GM19467 (cell line): ENCODE results near the gene SDR39U1.
A peak's percentile ranks its signal among the peaks of the same experiment; 100 is the strongest.

ENCODE experiments used
- ATAC-seq: cut with Tn5 transposase; IDR thresholded peaks from one replicate; pipeline ENCODE4 v1.9.1; 2021; ENCODE audit warnings: mild to moderate bottlenecking, moderate library complexity; ENCODE audit not compliant: unreplicated experiment

The SDR39U1 gene

DNA sequence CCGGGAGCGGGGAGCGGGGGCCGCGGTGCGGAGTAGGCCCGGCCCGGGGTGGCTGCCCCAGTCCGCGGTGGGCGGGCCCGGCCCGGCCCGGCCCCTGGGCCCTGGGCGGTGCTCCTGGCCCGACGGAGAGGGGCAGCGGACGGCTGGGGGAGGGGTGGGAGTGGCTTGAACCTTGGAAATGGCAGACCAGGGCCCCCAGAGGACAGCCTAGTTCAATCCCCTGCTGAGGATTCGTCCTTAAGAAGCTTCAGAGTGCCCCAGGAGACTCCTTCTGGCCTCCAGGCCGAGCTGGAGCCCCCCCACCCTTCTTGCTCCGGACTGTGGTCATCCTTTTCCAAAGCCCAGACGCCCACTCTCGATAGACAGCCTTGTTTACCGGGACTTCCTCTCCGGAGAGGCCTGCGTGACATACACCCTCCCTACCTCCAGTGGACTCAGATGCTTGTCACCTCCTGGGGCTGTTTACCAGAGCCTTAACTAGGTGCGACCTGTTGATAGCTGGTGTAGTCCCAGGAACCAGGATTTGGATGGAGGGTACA lies 12.4 kb downstream of the SDR39U1 start:
- ATAC-seq = peak; percentile 49

DNA sequence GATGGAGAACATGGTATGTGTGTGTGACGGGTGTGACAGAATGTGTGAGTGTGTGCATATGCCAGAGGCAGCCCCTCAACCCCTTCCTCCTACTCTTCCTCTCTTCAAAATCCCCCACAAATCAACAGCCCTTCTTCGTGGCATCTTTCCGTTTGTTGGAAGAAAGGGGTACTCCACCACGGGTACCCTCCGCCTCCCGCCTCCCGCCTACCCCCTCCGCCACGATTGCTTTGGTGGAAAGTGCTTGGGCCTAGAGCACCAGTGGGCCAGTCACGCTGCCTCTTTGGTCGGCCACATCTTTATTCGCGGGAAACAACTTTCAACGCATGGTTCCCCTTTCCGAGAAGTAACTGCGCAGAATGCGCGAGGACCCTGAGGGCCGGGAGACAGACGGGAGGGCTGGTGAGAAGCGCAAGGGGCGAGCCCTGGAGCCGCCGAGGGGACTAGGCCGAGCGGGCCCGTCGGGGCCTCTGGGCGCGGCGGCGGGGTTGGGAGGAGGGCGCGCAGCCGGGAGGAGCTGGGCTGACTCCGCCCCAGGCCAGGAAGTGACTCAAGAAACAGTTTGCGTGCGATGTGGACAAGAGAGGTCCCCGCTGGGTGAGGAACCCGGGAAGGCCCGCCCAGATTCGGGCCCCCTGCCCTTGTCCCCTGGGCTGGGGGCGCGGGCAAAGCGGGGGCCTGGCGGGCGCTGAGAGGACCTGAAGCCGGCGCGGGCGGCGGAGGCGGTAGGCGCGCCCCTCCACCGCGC lies 13.0 kb downstream of the SDR39U1 start, which contains the start of the genes CBLN3 and KHNYN:
Gene CBLN3, minus strand, starts transcription at position 274 of the 748 bp plus-strand sequence. CDS start 614 bp downstream, outside the sequence.
Gene KHNYN, plus strand, starts transcription at position 560 of the 748 bp plus-strand sequence. CDS start 777 bp downstream, outside the sequence.
- ATAC-seq = peak; percentile 81

DNA sequence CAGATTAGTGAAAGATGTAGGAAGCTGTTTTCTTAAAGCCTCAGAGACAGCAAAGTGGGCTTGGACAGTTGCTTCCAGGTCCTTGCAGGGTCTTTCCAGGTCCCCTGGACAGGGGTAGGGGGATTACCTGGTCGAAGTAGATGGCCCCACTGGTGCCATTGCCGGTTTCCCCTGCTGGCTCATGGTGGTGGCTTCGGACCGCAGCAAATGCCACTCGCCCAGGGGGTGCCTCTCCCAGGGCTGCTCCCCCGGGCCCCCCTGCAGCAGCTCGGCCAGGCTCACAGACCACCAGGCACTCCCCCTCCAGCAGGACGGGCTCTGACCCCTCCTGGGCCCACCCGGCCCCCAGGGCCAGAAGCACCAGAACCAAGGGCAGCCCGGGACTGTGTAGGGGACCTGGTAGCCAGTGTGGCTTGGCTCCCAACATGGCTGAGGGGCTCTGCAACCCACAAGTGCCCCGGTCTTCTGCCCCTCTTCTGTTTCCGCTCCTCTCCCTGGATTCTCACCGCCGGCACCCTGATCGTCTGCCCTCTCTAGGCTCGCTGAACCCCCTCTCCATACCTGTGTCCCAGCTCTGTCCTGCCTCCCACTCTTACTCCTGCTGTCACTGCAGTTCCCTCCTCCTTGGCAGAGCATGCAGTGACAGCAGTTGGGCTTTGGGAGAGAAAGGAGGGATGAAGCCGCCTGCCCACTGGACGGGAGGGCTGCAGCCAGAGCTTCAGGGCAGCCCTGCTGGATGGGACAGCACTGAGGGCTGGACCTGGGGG lies 13.8 kb downstream of the SDR39U1 start:
- no peak for ATAC-seq

DNA sequence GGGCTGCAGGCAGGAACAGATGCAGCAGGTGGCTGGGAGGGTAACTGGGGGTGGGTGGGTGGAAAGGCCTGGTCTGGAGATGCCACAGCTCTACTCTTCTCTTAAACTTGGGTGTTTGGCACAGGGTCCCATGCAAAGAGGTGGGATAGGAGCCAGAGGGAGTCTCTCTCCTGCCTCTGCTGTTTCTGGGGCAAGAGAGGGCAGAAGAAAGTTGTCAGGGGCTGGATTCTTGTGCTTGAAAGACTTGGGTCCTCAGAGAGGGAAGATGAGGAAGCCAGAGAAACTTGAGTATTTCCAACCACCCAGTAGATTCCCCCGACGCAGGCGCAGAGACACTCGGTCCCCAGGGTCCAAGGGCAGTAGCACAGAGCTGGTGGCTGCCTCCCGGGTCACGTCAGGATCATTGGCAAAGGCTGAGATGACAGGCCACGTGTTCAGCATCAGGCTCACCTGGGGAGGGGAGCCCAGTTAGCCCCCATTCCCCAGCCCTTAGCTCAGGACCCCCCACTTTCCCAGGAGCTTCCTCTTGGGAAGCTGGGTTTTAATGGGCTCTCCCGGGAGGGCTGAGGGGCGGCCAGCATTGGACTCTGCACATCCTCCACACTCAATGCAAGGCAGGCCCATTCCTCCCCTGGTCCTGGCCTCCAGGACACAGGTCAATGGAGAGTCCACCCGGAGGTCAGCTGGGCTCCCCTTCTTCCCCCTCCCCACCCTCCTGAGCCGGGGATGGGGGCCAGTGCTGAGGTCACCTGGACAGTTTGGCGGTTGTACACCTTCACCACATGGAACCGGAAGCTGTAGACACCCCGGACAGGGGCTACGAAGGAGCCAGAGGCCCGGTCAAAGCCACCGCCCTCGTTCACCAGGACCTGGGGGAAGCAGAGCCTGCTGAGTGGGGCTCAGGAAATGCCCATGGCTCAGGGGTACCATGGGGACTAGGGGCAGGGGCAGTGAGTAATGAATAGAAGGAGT lies 14.8 kb downstream of the SDR39U1 start:
- no peak for ATAC-seq

DNA sequence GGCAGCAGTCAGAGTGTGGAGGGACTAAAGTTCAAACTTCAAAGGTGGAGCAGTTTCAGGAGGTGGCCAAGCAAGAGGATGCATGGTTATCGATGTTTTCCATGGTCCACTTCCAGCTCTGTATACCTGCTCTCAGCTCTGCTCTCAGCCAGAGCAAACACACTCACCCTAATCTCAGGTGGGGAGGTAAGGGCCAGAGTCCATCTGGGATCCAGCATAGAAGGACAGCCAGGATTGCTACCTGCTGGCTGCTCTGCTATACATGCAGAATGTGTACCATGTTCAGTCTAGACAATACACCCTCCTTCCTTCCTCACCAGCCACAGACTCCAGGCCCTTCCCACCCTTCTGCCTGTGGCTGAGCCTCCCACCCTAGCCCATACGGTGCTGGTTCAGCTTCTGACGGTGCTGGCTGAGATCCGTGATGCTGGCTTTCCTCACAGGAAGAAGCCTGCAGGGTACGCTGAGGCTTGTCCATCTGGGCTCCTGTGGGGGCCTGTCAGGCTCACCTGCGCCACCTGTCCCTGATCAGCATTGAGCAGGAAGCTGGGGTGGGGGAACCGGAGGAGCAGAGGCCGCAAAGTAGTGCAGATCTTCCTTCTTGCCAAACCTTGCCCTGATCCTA lies 15.6 kb downstream of the SDR39U1 start:
- ATAC-seq = no peak

DNA sequence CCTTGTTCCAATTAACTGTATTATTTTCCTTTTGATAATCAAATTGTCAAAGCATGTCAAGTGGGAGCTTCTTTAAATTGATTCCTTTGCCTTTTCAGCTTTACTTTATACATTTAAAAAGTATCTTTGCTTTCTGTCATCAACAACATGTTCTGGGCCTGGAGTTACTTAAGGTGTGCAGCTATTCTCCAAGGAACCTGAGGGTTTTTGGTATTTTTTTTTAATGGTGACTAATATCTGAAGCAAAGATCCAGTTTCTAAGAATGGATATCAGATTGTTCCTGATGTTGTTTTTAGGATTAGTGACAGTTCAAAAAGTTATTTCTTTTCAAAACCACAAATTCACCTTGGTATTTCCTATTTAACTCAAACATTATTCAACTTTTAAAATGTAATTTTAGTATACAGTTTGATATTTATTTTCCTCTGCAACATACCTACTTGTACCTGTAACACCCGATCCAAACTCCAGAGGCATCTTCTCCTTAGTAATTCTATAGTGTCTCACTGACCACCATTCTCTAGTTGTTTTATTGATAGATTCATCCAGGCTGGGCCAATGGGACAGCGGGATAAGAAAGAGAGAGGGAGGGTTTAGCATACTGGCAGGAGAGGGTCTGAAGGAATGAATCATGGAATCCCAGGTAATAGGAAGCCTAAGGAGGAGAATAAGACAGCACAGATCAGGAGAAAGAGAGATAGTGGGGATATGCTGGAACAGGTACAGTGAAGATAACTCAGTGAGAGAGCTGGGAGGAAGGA lies 16.2 kb downstream of the SDR39U1 start:
- no peak for ATAC-seq

DNA sequence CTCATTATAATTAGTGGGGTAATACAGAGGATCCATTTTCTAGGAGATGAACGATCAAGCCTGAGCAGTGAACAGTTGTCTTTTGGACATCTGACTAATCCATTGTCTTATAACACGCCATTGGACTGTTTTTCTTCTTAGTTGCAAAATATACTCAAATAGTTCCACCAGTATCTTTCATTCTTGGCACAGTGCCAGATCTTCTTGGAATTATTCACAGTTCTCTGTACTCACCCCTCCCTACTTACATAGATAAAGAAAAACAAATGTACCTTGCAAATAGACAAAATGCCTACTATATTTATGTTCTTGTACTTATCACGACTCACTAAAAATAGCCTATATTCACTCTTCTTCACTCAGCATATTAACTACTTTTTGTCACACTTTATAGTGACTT lies 16.9 kb downstream of the SDR39U1 start:
- no peak for ATAC-seq

DNA sequence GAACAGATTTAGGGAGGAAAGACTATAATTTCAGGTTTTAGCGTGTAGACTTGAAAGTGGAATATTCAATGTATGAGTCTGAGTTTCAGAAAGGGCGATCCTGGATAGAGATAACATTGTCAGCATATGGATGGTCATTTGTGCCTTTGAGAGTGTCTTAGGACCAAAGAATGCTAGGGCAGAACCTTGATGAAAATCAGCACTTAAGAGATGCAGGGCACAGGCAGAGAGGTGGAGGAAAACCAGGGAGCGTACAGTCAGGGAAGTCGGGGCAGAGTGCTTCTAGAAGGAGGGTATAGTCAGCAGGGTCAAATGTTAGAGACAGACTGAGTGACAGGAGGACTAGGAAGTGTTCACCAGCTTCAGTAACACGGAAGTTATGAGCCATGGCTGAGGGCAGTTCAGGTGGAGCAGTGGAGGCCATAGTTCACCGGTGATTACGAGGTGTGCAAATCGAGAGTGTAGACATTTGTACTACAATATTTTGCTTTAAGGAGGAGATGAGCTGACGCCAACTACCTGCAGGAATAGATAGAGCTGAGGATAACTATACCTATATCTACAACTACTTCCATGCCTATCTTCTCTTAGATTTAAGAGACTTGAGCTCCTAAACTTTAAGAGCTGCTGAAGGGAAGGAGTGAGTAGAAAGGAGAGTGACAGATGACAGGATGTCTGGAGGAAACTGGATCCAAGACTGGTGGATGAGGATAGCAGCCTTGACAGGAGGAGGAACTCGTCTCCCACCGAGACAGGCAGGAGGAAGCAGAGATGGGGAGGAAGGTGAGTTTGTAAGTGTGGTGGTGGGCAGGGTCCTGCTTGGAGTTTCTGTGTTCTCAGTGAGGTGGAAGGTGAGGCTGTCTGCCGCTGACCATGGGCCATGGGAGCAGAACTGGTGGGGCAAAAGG lies 19.6 kb downstream of the SDR39U1 start:
- ATAC-seq = no peak

DNA sequence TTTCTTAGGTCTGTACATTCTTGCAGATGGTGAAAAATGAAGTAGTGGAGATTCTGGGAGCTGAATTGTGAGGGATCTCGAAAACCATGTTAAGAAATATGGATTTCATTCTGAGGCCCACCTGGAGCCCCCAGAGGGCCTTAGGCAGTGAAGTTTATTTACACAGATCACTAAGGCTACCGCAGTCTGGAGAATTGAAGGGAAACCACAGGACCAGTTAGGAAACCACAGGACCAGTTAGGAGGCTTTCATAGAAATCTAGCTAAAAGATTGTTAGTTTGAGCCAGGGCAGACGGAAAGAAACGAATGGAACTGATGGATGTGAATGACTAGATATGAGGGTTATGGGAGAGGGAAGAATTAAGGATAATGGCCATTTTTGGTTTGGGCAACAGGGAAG lies 20.3 kb downstream of the SDR39U1 start:
- ATAC-seq = no peak

DNA sequence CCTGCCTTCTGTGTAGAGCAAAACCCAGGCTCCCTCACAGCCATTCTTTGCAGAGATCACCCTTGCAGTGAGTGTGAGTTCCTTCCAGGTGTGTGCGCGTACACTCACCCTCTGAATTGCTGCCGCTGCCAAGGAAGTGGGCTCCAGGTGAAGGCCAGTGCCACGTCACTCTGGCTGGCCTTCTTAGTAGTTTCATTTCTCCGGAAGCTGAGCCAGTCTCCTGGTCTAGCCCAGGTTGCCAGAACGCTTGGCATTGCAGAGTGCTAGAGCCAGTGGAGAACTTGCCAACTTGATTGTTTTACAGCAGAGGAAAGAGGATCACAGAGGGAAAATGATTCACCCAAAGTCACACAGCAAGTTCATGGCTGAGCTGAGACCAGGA lies 24.1 kb downstream of the SDR39U1 start:
- no peak for ATAC-seq

DNA sequence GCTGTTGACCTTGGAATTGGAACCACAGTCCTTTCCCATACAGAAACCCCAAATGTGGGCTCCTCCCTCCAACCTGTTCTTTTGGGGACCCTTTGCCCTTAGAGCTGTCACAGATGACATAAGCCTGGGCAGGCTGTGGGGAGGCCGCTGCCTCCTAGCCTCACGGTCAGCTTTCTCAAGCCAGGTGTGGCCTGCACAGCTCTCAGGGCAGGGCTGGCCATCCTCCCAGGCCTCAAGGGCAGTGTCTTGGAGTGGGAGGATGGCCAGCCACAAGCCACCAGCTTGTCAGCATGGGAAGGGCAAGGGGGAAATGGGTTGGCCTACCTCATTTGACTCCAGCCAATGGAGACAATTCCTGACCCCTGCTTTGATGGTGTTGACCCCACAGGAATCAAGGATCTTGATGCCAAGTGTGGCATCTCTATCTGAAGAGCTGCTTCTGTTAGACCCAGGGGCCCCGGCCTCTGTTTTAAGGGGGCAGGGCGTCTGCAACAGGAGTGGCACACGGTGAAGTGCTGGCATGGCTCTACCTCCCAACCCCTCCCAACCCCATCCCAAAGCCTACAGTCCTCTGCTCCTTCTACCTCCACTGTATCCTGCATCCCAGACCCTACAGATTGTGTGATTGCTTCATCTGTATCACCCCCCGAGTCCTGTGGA lies 24.6 kb downstream of the SDR39U1 start:
- ATAC-seq = no peak

DNA sequence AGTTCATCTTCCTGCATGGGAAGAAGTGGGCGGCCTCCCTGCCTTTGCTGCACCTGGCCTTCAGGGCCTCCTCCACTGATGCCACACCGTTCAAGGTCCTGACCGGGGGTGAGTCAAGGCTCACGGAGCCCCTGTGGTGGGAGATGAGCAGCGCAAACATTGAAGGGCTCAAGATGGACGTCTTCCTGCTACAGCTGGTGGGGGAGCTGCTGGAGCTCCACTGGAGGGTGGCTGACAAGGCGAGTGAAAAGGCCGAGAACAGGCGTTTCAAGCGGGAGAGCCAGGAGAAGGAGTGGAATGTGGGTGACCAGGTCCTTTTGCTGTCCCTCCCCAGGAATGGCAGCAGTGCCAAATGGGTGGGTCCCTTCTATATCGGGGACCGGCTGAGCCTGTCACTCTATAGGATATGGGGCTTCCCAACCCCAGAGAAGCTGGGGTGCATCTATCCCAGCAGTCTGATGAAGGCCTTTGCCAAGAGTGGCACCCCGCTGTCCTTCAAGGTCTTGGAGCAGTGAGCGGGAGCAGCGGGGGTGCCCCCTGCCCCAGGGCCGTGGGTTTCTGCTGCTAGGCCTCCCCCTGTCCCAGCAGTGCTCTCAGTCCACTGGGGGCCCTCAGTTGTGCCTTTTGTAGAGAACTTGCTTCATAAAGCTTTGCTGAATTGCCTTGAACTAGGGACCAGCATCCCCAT lies 25.5 kb downstream of the SDR39U1 start:
- ATAC-seq = no peak

DNA sequence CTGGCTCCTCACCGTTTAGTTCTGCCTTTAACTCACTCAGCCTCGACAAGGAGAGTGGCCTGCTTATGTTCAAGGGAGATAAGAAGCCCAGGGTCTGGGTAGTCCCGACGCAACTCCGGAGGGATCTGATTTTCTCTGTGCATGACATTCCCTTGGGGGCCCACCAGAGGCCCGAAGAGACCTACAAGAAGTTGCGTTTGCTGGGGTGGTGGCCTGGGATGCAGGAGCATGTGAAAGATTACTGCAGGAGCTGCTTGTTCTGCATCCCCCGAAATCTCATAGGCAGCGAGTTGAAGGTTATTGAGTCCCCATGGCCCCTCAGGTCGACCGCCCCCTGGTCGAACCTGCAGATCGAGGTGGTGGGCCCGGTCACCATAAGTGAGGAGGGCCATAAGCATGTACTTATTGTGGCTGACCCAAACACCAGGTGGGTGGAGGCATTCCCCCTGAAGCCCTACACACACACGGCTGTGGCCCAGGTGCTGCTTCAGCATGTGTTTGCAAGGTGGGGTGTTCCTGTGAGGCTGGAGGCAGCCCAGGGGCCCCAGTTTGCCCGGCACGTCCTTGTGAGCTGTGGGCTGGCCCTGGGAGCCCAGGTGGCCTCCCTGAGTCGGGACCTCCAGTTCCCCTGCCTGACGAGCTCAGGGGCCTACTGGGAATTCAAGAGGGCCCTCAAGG lies 26.2 kb downstream of the SDR39U1 start:
- ATAC-seq = no peak

DNA sequence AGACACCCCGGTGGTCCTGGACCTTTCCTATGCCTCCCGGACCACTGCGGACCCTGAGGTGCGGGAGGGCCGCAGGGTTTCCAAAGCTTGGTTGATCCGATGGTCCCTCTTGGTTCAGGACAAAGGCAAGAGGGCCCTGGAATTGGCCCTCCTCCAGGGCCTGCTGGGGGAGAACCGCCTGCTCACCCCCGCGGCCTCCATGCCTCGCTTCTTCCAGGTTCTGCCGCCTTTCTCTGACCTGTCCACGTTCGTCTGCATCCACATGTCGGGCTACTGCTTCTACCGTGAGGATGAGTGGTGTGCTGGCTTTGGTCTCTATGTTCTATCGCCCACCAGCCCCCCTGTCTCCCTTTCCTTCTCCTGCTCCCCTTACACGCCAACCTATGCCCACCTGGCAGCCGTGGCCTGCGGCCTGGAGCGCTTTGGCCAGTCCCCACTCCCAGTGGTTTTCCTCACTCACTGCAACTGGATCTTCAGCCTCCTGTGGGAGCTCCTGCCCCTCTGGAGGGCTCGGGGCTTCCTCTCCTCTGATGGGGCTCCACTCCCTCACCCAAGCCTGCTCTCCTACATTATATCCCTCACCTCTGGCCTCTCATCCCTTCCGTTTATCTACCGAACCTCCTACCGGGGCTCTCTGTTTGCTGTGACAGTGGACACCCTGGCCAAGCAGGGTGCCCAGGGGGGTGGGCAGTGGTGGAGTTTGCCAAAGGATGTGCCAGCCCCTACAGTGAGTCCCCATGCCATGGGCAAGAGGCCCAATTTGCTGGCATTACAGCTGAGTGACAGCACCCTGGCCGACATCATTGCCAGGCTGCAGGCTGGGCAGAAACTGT lies 26.9 kb downstream of the SDR39U1 start:
- no peak for ATAC-seq

DNA sequence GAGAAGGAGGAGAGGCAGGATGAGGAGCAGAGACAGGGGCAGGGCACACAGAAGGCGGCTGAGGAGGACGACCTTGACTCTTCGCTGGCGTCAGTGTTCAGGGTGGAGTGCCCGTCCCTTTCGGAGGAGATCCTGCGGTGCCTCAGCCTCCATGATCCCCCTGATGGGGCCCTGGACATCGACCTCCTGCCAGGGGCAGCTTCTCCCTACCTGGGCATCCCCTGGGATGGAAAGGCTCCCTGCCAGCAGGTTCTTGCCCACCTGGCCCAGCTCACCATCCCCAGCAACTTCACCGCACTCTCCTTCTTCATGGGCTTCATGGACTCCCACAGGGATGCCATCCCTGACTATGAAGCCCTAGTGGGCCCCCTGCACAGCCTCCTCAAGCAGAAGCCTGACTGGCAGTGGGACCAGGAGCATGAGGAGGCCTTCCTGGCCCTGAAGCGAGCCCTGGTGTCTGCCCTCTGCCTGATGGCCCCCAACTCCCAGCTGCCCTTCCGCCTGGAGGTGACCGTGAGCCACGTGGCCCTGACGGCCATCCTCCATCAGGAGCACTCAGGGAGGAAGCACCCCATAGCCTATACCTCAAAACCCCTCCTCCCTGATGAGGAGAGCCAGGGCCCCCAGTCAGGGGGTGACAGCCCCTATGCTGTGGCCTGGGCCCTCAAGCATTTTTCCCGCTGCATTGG lies 27.7 kb downstream of the SDR39U1 start:
- ATAC-seq = no peak
